ENCODE data around the gene DCAF12.

DCAF12 gene

GRCh38 chr9:34048727-34049629, 77.5 kb downstream of the DCAF12 start, which contains the start of gene UBAP2 (continued):
- TF ChIP-seq, protein P1, sequence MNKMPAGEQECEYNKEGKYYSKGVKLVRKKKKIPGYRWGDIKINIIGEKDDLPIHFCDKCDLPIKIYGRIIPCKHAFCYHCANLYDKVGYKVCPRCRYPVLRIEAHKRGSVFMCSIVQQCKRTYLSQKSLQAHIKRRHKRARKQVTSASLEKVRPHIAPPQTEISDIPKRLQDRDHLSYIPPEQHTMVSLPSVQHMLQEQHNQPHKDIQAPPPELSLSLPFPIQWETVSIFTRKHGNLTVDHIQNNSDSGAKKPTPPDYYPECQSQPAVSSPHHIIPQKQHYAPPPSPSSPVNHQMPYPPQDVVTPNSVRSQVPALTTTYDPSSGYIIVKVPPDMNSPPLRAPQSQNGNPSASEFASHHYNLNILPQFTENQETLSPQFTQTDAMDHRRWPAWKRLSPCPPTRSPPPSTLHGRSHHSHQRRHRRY (tag by site-specific recombination; IDR thresholded peaks at IDR 0.05) = no peak
- TF ChIP-seq ZSCAN30 (tag by site-specific recombination; IDR thresholded peaks at IDR 0.05) (peak; percentile 44; the same call in 1 of the 2 replicates), ZNF580 (tag by site-specific recombination; IDR thresholded peaks at IDR 0.05) (peak; percentile 83), HOXA7 (CRISPR knock-in tag; IDR thresholded peaks at IDR 0.05; ENCODE audit: borderline replicate concordance) (no peak), TRIM28 (IDR thresholded peaks at IDR 0.05; ENCODE audit: borderline replicate concordance, low read length) (peak; percentile 72; the same call in 1 of the 2 replicates), PRDM1 (tag by site-specific recombination; IDR thresholded peaks at IDR 0.05) (peak; percentile 78; the same call in 1 of the 2 replicates), ZNF449 (tag by site-specific recombination; IDR thresholded peaks at IDR 0.05) (peak; percentile 48), SP3 (tag by site-specific recombination; IDR thresholded peaks at IDR 0.05) (peak; percentile 94), ZNF510 (tag by site-specific recombination; IDR thresholded peaks at IDR 0.05; ENCODE audit: insufficient replicate concordance) (no peak), ZNF184 (tag by site-specific recombination; IDR thresholded peaks at IDR 0.05) (0 out of 2 replicates have a peak, but pooled peaks have one; percentile 45), ZSCAN16 (tag by site-specific recombination; IDR thresholded peaks at IDR 0.05) (no peak), ZNF704 (tag by site-specific recombination; IDR thresholded peaks at IDR 0.05) (no peak), ZNF169 (tag by site-specific recombination; IDR thresholded peaks at IDR 0.05) (no peak), GFI1B (tag by site-specific recombination; IDR thresholded peaks at IDR 0.05) (no peak), ZNF549 (tag by site-specific recombination; IDR thresholded peaks at IDR 0.05) (no peak), GLI4 (tag by site-specific recombination; IDR thresholded peaks at IDR 0.05) (no peak), PATZ1 (tag by site-specific recombination; IDR thresholded peaks at IDR 0.05) (peak; percentile 81), ZNF19 (tag by site-specific recombination; IDR thresholded peaks at IDR 0.05; ENCODE audit: low read depth) (no peak), ZNF266 (tag by site-specific recombination; IDR thresholded peaks at IDR 0.05; ENCODE audit: low read depth) (no peak), ZNF623 (tag by site-specific recombination; IDR thresholded peaks at IDR 0.05) (peak; percentile 13; the same call in 1 of the 2 replicates), ZNF660 (tag by site-specific recombination; IDR thresholded peaks at IDR 0.05) (no peak; the same call in 1 of the 2 replicates), ZNF202 (tag by site-specific recombination; IDR thresholded peaks at IDR 0.05; ENCODE audit: borderline replicate concordance) (no peak), ZNF747 (tag by site-specific recombination; IDR thresholded peaks at IDR 0.05) (no peak), OVOL3 (tag by site-specific recombination; IDR thresholded peaks at IDR 0.05) (no peak; the same call in 1 of the 2 replicates), FEZF1 (tag by site-specific recombination; IDR thresholded peaks at IDR 0.05) (peak; percentile 78), ZSCAN23 (tag by site-specific recombination; IDR thresholded peaks at IDR 0.05) (no peak; the same call in 1 of the 2 replicates), ZNF121 (tag by site-specific recombination; IDR thresholded peaks at IDR 0.05) (no peak)
- TF ChIP-seq, protein P2, sequence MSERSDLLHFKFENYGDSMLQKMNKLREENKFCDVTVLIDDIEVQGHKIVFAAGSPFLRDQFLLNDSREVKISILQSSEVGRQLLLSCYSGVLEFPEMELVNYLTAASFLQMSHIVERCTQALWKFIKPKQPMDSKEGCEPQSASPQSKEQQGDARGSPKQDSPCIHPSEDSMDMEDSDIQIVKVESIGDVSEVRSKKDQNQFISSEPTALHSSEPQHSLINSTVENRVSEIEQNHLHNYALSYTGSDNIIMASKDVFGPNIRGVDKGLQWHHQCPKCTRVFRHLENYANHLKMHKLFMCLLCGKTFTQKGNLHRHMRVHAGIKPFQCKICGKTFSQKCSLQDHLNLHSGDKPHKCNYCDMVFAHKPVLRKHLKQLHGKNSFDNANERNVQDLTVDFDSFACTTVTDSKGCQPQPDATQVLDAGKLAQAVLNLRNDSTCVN (tag by site-specific recombination; optimal IDR thresholded peaks at IDR 0.05) = peak; percentile 73
- TF ChIP-seq, protein P3, sequence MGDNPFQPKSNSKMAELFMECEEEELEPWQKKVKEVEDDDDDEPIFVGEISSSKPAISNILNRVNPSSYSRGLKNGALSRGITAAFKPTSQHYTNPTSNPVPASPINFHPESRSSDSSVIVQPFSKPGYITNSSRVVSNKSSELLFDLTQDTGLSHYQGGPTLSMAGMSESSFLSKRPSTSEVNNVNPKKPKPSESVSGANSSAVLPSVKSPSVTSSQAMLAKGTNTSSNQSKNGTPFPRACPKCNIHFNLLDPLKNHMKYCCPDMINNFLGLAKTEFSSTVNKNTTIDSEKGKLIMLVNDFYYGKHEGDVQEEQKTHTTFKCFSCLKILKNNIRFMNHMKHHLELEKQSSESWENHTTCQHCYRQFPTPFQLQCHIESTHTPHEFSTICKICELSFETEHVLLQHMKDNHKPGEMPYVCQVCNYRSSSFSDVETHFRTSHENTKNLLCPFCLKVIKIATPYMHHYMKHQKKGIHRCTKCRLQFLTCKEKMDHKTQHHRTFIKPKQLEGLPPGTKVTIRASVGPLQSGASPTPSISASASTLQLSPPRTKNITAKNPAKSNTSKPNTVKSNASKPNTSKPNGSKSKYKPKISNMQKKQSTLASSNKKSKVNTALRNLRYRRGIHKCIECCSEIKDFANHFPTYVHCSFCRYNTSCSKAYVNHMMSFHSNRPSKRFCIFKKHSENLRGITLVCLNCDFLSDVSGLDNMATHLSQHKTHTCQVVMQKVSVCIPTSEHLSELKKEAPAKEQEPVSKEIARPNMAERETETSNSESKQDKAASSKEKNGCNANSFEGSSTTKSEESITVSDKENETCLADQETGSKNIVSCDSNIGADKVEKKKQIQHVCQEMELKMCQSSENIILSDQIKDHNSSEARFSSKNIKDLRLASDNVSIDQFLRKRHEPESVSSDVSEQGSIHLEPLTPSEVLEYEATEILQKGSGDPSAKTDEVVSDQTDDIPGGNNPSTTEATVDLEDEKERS (tag by site-specific recombination; IDR thresholded peaks at IDR 0.05) = no peak
